Retina (tissue), 1 donor: Measurements from ENCODE around the gene VAV3.

Experiments
- DNase-seq: peaks from one replicate; pipeline ENCODE4 v3.0.0-alpha.2; 2016

Gene VAV3

DNA sequence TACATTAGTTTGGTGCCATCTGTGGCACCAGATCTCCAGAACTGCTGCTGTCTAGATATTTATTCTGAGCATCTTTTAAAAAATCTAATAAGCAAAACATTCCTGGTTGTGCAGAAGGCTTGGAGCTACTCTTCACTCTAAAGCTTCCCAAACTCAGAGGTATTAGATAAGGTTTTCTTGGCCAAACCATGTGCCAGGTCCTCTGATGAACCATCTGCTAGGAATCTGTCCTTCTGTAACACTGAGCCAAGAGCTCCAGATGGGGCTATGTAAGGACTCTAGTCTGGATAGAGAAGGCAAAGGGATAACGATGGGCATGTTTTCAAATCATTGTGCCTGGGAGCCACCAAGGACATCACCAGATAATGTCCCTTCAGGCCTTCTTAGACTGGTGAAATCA, 413.5 kb downstream of the VAV3 start:
- DNase-seq: no peak

- DNase-seq: no peak
These were observed 414.6 kb downstream of the VAV3 start for GRCh38 chr1:107550358-107550757.

DNA sequence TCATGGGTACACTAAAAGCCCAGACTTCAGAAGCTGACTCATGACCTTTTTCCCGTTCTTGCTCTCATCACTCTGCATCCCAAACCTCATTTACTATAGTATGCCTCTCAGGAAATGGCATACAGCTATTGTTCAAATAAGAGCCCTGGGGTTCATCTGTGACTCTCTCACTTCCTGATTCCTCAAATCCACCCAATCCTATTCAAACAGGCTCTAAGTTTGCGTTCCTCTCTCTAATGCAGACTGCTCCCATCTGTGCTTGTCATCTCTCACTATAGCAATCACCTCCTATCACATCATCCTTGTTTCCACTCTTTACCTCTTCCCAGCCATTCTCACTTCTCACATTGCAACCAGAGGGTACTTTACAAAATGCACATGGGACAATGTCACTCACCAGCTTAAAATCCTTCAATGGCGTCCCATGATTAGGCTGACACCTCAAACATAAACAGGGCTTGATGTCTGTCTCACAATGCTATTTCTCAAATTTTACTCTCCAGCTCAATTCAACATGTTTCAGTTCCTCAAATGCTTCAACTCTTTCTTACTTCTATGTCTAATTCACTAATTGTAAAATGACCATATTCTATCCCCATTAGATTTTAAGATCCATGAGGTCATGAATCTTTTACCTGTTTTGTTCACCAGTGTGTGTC, 415.7 kb downstream of the VAV3 start:
- no peak for DNase-seq

GRCh38 chr1:107548276-107548675, 416.7 kb downstream of the VAV3 start:
- no peak for DNase-seq

GRCh38 chr1:107547363-107548155, 417.4 kb downstream of the VAV3 start:
- DNase-seq: no peak

DNA sequence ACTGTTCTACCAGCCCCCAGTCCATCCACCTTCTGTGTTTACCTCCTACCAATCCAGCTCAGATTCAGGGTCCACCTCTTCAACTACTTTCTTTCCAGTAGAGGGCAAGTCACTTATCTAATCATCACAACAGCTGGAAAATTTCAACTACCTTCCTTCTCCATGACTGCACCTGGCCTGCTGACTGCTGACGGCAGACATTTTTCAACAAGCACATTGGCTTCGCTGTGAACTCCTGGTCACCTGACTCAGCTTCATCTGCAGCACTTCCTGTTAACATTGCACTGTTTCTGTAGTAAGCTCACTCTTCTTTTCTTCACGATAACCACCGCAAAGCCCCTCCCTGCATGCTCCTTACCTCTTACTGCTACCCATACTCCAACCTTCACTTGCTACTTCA, 418.4 kb downstream of the VAV3 start:
- DNase-seq: no peak

GRCh38 chr1:107545879-107546278, 419.1 kb downstream of the VAV3 start:
- DNase-seq: no peak

- DNase-seq: no peak
These were observed 419.9 kb downstream of the VAV3 start for GRCh38 chr1:107545056-107545577.

DNA sequence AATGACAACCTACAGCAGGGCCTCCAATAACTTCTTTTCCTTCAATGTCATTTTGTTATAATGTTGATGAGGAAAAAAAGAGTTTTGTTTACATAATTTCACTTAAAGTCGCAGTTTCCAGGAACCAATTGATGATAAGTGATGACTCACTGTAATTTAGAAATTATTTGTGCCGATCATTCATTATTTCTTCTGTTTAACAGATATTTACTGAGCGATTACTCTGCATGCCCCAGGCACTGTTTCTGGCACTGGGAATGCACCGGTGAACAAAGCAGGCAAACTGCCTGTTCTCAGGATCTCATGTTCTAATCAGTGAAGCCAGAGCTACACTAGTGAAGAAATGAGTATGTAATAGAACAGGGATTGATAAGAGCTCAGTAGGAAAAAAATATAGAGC, 420.7 kb downstream of the VAV3 start:
- no peak for DNase-seq

DNA sequence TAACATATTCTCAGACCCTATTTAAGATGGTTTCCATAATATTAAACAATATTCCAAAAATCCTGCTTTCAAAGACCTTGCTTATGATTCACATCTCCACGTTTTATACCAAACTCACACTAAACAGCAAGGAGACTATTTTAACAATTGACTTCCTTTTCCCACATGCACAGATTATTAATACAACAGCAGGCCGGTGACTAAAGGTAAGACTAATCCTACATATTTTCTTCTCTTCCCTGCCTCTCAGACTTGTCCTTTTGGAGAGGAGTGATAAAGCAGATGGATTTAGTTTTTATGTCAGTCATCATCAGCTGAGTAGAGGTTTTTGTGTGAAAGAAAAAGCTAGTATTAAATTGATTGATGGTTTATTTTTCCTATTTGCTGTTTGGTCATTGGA, 423.6 kb downstream of the VAV3 start:
- DNase-seq: no peak

DNA sequence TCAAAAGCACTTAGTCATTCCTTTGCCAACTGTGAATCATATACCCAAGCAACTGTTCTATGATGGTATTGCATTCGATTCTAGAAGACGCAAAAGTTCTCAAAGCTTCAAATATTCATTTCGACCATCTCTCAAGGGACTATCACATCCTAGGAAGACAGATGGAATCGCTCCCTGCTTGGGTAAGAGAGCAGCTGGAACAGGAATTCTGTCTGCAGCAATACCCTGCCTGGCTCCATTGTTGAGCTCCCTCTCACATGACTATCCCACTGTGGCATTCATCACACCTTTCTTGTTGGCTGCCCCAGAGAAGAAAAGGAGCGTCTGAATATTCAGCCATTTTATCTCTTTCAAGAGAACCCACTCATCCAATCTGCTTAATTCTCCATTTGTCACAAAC, 426.5 kb downstream of the VAV3 start:
- no peak for DNase-seq

DNA sequence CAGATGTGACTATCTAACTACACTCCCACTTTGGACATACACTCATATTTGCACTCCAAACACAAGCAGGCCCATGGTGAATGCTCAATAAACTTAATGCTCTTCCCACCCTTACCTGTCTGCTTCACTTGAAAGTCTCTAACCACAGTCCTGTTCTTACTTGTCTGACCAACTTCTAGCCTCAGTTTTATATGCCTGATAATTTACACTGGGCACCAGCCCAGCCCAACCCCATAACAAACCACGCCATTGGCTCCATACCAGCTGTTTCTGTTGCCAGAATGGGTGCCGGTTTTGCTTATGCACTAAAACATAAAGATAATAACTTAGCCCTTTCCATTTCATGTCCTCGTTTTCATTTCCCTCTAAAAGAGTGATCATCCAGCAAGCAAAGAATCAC, 428.7 kb downstream of the VAV3 start:
- DNase-seq: no peak

GRCh38 chr1:107535091-107535490, 429.9 kb downstream of the VAV3 start:
- no peak for DNase-seq

DNA sequence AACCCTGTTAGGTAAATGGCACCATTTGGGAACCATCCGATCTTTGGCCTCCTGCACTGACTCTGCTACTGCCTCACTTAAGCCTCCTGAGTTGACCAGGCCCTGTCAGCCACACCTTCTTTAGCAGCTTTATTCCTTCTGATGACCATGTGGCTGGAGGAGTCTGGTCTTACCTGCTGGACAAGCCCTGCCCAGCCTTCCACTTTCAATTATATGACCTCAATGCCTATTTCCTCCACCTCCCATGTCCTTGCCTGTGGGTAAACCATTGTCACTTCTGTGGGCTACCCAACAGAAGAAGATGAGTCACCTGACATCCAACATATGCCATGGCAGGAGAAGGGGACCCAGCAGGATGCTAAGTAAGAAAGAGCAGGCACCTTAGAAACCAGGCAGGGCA, 430.3 kb downstream of the VAV3 start:
- DNase-seq: no peak

- no peak for DNase-seq
These were observed 431.5 kb downstream of the VAV3 start for GRCh38 chr1:107533436-107533835.

- DNase-seq: peak; percentile 13
These were observed 432.7 kb downstream of the VAV3 start for GRCh38 chr1:107532318-107532717.

- DNase-seq: no peak
These were observed 433.7 kb downstream of the VAV3 start for GRCh38 chr1:107531065-107531908.

DNA sequence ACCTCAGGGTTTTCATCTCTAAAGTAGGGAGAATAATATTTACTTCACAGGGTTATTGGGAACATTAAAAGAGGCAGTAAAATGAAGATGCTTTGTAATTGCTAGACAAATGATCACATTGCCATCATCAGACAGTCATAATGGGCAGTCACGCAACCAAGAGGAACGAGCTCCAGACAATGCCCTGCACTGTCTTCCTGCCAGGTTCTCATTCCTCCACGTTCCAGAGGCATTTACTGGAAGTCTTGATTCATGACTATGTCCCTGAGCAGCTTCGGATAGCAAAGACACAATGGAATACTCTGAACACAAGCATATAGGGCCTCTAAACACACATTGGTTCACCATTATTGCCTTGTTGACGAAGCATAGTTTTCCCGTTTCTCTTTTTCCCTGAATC, 434.4 kb downstream of the VAV3 start:
- no peak for DNase-seq

- peak; percentile 63 for DNase-seq
These were observed 435.4 kb downstream of the VAV3 start for GRCh38 chr1:107529511-107530149.

DNA sequence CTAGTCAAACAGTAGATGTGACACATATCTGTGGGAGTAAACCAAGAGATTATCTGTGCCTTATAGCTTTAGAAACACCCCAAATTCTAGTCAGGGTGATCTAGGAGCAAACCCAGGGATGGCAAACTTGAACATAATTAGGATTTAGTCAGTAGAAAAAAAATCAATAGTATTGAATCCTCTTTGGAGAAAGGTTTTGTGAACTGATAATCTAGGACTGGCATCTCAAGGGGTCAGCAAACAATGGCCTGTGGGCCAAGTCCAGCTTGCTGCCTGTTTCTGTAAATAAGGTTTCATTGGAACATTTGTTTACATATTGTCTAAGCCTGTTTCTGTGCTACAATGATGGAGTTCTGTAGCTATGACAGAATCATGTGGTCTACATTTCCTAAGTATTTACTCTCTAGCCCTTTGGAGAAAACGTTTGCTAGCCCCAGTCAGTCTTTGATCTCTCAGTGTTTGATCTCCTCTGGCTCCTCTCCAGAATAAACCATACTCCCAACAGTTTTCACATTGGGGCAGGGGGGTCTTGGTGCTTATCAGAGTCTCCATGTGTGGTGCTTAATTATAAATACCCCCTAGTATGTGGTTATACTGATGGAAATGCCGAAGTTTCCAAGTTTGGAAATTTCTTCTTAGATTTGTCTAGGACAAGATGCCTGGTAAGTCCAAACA, 438.3 kb downstream of the VAV3 start:
- no peak for DNase-seq

DNA sequence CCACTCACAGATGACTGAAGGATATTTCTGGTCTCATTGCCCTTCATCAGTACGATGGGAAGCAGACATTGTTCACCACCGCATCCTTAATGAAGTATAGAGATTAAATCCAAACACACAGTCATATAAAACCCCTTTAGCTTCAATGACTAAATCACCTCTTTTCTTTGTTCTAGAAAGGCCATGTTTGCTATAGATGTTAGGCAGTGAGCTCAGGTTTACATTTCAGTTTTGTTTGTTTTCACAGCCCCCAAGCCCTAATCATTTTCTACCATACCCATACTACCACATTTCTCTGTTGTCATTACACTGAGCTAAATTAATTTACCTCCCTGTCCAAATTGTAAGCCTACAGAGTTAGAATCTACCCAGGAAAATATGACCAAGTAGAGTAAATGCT, 439.0 kb downstream of the VAV3 start:
- no peak for DNase-seq

GRCh38 chr1:107525145-107525544, 439.8 kb downstream of the VAV3 start:
- DNase-seq: no peak
